GM12875 (cell line): Measurements from ENCODE around the gene MOG.

Experiments used
- H3K4me3 ChIP-seq: one replicate; pipeline ENCODE4 v1.5.1; 2011; ENCODE audit warnings: low read depth, low read length, control low read depth
- TF ChIP-seq, protein P1 (sequence below): IDR thresholded peaks from 2 replicates; pipeline ENCODE4 v1.5.1; 2011; ENCODE audit warnings: low read depth, mild to moderate bottlenecking, control low read depth, inconsistent platforms, low read length, moderate library complexity, borderline replicate concordance; ENCODE audit not compliant: insufficient read depth

MOG gene

DNA sequence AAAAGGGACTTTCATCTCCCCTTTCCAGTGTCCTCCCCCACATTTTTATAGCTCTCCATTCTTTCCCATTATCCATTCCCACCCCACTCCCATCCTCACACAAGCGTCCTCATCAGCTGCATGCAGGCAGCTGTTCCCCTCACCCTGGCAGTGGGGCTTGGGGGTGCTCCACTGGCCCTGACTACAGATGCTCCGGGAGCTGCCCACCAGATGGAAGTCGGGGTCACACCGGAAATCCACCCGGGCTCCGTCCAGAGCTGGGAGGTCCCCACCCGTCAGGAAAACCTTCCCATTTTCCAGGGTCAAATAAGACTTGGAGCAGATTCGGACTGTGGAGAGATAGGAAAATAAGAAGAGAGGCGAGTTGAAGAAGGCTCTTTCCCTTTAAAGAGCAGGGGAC lies 26.6 kb upstream of the MOG start:
- no peak overlapping the region for H3K4me3 ChIP-seq

DNA sequence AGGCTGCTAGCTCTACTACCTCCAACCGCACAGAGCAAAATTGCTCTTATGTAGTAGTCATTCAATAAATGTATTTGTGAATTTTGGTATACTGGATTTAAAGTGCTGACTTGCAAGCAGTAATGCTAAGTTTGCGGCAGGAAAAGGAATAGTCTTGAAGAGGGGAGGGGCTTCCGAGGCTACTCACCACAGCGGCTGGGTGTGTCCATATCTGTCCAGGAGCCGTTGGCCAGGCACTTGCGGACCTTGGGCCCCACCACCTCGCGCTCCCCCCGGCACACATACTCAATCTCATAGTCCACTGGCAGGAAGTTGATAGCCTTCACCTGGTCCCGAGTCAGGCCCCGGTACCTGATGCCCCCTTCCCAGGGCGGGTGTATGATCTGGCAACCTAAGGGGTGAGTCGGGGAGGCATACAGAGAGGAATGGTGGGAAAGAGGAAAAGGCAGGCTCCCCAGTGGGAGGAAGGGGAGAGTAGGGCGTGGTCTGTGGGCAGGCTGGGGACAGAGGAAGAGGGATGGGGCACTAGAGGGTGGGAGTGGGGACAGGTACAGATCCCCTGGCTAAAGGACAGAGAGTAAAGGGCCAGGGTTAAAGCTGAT lies 25.6 kb upstream of the MOG start:
- TF ChIP-seq, protein P1, sequence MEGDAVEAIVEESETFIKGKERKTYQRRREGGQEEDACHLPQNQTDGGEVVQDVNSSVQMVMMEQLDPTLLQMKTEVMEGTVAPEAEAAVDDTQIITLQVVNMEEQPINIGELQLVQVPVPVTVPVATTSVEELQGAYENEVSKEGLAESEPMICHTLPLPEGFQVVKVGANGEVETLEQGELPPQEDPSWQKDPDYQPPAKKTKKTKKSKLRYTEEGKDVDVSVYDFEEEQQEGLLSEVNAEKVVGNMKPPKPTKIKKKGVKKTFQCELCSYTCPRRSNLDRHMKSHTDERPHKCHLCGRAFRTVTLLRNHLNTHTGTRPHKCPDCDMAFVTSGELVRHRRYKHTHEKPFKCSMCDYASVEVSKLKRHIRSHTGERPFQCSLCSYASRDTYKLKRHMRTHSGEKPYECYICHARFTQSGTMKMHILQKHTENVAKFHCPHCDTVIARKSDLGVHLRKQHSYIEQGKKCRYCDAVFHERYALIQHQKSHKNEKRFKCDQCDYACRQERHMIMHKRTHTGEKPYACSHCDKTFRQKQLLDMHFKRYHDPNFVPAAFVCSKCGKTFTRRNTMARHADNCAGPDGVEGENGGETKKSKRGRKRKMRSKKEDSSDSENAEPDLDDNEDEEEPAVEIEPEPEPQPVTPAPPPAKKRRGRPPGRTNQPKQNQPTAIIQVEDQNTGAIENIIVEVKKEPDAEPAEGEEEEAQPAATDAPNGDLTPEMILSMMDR, result no peak

More for the DNA sequence above, 26.6 kb upstream of the MOG start:
- TF ChIP-seq, protein P1, result no peak

DNA sequence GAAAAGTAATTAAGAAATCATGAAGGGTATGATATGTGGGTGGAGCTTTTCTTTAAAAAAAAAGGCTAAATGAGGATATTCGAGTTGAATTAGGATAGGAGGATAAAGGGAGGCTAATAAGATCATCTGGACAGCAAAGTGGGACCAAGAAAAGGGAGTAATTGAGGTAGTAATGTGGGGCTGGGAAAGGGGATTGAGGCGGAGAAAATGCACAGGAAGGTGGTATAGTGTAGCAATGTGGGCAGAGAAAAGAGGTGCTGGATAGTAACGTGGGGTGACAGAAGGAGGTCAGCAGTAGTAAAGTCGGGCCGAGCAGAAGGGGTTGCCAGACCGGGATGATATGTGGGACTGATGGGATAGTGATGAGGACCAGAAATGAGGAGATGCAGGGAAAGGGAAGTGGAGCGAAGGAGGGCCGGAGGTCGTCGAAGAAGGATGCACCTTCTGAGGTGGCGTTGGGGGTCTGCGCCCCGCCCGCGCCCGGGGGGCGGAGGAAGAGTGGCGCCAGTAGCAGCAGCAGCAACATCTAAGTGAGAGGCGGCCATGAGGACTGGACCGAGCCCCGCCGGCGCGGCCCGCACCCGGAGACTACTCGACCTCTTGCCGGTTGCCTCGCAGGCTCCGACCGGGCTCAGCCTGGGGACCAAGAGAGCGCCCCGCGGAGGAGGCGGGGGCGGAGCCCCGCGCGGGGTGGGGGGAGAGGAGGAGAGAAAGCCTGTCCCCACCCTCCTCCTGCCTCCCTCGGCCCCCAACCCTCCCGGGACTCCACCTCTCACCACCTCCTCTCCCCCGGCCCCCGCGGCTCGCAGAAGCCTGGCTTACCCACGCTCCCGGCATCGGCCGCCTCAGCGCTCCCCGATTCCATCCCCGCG lies 24.8 kb upstream of the MOG start:
- peak overlapping the region; percentile 42 for H3K4me3 ChIP-seq
- TF ChIP-seq, protein P1, result no peak

More for the DNA sequence above, 25.6 kb upstream of the MOG start:
- H3K4me3 ChIP-seq, result no peak overlapping the region

DNA sequence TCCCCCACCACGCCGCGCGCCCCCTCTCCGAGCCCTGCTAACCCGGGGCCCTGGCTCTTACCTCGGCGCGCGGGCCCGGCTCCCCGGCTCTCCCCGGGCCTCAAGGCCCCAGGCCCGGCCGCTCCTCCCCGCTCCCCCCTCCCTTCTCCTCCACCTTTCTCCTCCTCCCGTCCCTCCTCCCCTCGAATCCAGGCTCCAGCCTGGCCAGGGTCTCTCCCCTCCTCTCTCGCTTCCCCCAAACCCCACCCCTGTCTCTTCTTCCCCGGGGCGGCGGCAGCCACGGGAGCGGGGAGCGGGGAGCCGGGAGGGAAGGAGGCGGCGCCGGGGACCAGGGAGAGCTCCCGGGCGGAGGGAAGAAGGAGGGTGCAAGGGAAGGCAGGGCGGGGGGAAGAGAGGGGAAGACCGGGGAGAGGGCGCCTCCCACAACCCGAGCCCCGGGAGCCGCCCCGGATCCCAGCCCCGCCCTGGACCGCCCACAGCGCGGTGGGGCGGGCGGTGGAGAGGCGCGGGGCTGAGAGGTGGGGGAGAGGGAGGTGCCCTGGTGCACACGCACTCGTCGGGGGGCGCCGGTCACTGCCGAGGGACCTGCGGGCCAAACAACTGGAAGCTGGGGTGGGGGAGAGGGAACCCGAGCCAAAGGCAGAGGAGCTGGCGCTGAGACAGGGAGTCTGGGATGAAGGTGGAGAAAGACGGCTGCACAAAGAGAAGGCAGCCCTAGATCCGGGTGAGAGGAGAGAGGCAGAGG lies 23.9 kb upstream of the MOG start, which contains the start of gene GABBR1:
TSS of gene GABBR1 (minus strand) at position 395 of the 745 bp plus-strand sequence. CDS start 798 bp downstream, outside the sequence.
- TF ChIP-seq, protein P1, result no peak

DNA sequence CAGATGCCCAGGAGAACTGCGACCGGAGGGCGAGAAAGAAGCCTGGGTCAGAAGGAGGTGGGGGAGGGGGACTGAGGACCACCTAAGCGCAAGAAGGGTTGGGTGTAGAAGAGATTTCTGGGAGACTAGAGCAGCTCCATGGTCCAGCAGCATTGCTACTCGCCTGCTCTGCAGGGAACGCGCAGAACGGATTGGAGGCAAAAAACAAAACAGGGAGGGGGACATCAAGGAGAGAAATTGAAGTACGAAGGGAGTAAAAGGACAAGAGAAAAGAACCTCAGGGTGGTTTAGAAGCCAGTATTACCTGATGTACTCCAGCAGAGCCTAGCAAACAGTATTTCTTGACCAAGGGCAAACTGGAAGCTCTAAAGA lies 23.4 kb upstream of the MOG start:
- TF ChIP-seq, protein P1, result no peak
- peak overlapping the region; percentile 42 for H3K4me3 ChIP-seq

More for the DNA sequence above, 23.9 kb upstream of the MOG start, which contains the start of gene GABBR1:
- H3K4me3 ChIP-seq, result peak within 1 kb of the TSS; percentile 42

DNA sequence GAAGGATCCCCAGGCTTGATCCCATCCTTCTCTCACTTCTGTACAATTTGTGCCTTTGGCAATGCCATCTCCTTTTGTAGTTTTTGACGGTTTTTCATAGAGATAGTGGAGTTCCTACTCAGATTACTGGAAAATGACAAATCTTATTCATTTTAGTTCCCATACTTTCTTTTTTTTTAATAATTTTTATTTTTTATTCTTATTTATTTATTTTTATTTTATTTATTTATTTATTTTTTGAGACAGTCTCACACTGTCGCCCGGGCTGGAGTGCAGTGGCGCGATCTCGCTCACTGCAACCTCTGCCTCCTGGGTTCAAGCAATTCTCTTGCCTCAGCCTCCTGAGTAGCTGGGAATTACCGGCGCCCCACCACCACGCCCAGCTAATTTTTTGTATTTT lies 19.6 kb upstream of the MOG start:
- H3K4me3 ChIP-seq, result no peak overlapping the region
- TF ChIP-seq, protein P1, result no peak
